HuH-7.5 (cell line): ENCODE data around the gene AGPS.
"Not testable (repeated sequence)": the region's sequence is repeated elsewhere in the genome, so short reads cannot be mapped to it uniquely, and the experiment has no call there.

ENCODE experiments used
- DNase-seq: peaks from one replicate; pipeline ENCODE4 v3.0.0; 2011; ENCODE audit warnings: low spot score

The AGPS gene

GRCh38 chr2:177385151-177385550 is 7.4 kb upstream of the AGPS start:
- no peak for DNase-seq

DNA sequence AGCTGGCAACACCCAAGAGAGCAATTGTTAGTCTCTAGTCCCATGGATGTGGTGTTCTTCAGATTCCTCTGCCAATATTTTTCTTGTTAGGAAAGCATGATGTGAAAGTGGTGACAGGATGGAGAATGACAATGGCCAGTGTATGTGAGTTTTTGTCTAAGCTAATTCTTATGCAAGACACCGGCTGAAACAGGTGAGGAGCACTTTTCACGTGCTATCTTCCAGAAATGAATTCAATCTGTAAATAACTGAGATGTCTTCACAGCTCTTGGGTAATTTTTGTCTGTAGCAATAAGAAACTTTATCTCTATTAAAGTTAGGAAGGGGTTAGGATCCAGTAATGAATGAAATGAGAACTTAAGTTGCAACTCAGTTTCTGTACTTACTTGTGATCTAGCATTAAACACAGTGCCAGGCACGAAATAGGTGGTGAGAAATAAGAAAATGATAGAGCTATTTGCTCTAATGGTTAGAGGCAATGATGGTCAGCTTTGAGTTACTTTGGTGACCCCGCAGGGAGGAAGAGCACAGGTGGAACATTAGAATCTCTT is 676 bp upstream of the AGPS start:
- DNase-seq: no peak

GRCh38 chr2:177393203-177393755 is 706 bp downstream of the AGPS start:
- DNase-seq: peak; percentile 22

DNA sequence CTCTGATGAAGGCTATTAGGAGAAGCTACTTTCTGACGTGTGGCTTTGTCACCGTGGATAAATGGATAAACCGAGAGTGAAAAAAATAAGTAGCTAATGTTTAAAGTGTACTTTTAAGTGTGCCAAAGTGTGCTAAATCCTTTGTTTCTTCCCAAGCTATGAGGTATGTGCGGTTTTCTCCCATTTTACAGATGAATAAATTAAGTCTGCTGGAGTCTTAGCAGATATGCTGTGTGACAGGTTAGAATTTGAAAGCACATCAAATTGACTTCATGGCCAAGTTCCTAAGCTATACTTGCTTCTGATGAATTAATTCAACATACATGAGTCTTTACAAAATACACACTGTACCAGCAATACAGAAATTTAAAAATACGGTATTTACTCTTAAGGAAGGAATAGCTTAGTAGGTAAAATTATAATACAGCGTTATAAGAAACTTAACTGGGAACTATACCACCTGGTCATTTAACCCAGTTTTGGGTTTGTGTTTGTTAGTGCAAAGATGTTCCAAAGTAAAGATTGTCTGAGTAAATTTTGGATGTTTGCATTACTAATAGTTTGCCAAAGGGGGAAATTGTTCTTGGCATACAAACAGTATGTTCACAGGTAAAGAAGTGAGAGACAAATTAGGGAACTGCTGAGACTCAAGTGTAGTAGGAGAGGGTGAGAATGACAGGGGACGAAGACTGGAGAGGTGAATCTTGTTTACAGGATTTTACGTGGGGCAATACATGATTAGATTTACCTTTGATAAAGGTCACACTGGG is 1.4 kb downstream of the AGPS start:
- DNase-seq: no peak

- no peak for DNase-seq
These were observed 2.0 kb downstream of the AGPS start for GRCh38 chr2:177394594-177394973.

- no peak for DNase-seq
These were observed 2.9 kb downstream of the AGPS start for GRCh38 chr2:177395351-177396065.

DNA sequence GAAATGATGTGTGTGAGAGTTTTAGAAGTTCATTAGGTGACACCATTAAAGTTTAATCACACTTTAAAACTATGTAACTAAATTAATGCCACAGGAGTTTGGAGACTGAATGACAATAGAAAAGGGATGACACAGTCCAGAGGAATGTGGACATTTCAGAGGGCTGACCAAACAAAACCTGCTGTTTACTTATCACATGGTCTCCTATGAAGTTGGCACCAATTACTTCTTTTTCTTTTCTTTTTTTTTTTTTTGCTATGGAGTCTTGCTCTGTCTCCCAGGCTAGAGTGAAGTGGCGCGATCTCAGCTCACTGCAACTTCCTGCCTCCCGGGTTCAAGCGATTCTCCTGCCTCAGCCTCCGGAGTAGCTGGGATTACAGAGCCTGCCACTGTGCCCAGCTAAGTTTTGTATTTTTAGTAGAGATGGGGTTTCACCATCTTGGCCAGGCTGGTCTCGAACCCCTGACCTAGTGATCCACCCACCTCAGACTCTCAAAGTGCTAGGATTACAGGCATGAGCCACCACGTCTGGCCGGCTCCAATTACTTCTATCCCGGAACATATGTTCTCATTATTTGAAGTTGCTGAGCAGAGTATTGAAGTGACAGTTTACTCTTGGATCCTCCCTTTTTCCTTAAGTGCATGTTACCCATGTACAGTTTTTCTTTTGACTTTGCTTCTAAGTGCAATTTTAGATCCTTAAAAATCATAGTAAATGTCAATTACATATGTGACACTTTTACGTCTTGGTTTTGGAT is 4.3 kb downstream of the AGPS start:
- DNase-seq: no peak

GRCh38 chr2:177397481-177398289 is 5.1 kb downstream of the AGPS start:
- peak; percentile 48 for DNase-seq

DNA sequence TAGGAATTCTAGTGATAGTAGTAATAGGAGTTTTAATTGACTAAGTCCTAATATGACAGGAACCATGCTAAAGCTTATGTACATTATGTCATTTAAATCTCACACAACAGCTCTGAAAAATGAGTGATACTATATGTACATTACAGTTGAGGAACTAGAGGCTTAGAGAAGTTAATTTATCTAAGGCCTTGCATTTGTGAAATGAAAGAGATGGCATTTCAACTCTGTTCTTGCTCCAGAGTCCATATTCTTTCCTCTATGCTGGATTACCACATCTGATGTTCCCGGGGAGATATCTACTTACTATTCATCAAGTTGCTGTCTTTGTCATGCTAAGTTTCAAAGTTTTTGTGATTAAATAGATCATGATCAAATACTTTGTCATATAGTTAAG is 5.7 kb downstream of the AGPS start:
- no peak for DNase-seq

DNA sequence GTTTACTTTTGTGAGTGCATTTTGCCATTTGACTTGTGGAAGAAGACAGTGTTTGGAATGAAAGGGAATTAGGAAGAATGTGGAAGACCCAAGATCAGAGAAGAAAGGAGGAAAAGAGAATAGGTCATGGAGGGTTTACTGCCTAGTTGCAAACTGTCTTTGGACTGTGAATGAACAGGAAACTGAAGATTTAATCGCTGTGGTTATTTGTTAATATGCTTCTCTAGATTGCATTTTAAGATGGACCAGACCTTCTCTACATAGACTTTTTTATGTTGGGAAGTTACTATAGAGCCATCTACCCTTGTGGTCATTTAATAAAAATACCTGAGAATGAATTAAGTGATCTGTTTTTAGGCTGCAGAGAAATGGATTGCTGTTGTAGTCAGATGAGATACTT is 6.2 kb downstream of the AGPS start:
- DNase-seq: no peak

- no peak for DNase-seq
These were observed 6.8 kb downstream of the AGPS start for GRCh38 chr2:177399376-177399775.

GRCh38 chr2:177400337-177400923 is 7.9 kb downstream of the AGPS start:
- DNase-seq: no peak

GRCh38 chr2:177402096-177402495 is 9.5 kb downstream of the AGPS start:
- no peak for DNase-seq

DNA sequence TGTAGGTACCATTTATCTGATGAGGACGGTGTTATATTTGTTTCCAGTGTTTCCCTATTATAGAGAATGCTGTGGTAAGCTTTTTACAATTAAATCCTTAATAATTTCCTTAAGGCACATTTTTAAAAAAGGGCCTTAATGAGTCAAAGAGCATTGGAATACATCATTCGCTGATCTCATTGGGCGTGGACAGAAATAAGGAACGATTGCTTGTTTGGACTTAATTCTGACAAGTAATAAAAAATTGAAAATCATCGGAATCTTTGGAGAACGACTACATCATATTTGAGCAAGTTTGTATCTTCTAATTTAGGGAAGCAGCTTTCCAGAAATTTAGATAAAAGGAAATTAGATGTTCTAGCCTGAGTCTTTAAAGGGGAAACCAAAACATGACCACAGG is 11.3 kb downstream of the AGPS start:
- DNase-seq: no peak

DNA sequence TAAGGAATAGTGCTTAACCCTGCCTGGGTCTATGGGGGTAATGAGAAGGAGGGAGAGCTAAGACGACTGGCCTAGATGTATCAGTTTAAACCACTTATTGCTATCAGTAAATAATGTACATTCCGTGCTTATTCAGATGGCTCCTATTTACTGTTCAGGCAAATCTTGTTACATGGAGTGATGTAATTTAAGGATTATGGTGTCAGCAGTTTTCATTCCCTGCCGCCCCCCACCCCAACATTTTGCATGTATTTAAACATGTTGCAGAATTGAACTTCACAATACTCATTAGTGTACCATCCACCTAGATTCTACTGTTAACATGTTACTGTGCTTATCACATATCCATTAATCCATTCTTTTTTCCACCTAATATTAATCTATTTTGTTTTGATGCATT is 11.7 kb downstream of the AGPS start:
- DNase-seq: no peak

DNA sequence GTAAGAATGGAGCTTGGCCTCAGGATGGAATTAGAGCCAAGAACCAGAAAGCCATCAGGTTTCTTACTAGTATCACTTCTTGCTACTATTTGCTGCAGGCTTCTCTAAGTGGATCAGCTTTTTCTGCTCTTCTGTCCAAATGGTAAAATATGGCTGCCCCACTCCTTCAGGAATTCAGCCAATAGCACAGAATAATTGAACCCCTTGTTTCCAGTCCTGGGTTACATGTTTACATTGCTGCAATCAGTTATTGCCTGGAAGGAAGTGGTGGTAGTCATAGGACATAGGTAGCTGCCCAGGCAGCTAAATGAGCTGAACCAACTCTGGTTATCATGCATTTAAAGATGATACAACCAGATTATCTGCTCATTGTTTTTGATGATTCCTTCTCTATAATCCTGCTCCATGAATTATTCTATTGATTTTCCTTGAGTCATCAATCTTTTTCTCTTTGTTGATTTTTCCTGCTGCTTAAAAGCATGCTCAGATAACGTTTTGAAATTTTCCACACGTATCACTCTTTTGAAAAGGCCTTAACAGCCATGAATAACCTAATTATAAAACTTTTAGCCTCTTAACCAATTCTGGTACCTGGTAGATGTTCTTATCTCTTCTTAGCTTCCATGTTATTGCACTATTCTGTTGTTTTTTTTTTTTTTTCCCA is 12.6 kb downstream of the AGPS start:
- peak; percentile 24 for DNase-seq

GRCh38 chr2:177406182-177406581 is 13.6 kb downstream of the AGPS start:
- DNase-seq: no peak

- no peak for DNase-seq
These were observed 14.5 kb downstream of the AGPS start for GRCh38 chr2:177407031-177407430.

DNA sequence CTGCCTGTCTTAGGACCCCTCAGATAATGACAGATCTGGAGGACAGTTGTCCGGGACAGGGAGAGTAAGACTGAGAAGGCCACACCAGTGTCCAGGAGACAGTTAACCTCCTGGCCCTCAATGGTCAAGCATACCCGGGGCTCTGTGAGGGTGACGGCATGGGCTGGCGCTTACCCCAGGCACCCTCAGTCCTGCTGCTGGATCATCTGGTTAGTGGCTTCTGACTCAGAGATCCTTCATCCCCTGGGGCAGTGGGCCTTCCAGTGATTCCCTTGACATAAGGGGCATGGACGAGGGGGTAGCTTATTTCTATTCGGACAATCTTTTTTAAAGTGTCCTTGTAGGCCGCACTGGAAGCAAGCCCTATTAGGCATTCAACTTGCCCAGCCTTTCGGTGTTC is 18.1 kb downstream of the AGPS start:
- not testable (repeated sequence) for DNase-seq

DNA sequence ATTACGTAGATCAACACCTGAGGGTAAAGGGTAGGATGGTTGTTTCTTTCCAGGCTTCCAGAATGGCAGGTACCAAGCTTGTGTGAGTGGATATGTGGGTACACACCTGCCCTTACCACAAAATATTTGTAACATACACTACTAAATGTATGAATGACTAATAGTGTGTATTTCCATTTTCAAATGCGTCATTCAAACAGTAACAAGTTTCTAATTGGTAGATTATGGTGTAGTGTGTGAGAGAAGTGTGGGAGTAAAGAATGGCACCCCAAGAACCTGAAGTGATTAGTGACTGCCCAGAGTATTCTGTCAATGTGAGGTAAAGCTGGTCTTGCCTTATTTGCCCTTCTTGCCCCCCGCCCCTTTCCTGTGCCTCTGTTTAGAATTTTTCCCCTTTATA is 21.1 kb downstream of the AGPS start:
- DNase-seq: no peak

GRCh38 chr2:177419274-177419673 is 26.7 kb downstream of the AGPS start:
- DNase-seq: no peak
